Osteocyte (in vitro differentiated cells): Measurements from ENCODE around the gene SNX7. TPM values are rescaled to one million over a fixed set of nuclear protein-coding genes. Genes with fewer than 3 reads are reported as not detected.

ENCODE experiments used
- DNase-seq: peaks from one replicate; pipeline ENCODE4 v3.0.0; 2021; ENCODE audit warnings: mixed read lengths; ENCODE audit not compliant: unreplicated experiment; ENCODE audit errors: extremely low spot score
- H3K27ac Mint-ChIP-seq: one replicate; pipeline ENCODE4 v1.8.0; 2021; ENCODE audit warnings: mild to moderate bottlenecking, mixed read lengths; ENCODE audit not compliant: unreplicated experiment
- H3K27me3 Mint-ChIP-seq: one replicate; pipeline ENCODE4 v1.8.0; 2021; ENCODE audit warnings: mixed read lengths; ENCODE audit not compliant: unreplicated experiment
- H3K36me3 Mint-ChIP-seq: one replicate; pipeline ENCODE4 v1.8.0; 2021; ENCODE audit warnings: mixed read lengths; ENCODE audit not compliant: unreplicated experiment
- H3K4me1 Mint-ChIP-seq: one replicate; pipeline ENCODE4 v1.8.0; 2021; ENCODE audit warnings: mixed read lengths; ENCODE audit not compliant: unreplicated experiment
- H3K4me3 Mint-ChIP-seq: one replicate; pipeline ENCODE4 v1.8.0; 2021; ENCODE audit warnings: mild to moderate bottlenecking, moderate library complexity, mixed read lengths; ENCODE audit not compliant: unreplicated experiment
- H3K9me3 Mint-ChIP-seq: one replicate; pipeline ENCODE4 v1.8.0; 2021; ENCODE audit warnings: mixed read lengths; ENCODE audit not compliant: unreplicated experiment
- total RNA-seq: library from RNA; stranded (reverse); gene quantifications from 2 replicates; pipeline ENCODE4 v1.2.1, GENCODE V29; 2021
- TF ChIP-seq, protein P1 (sequence below): fragments of 200-600 bp; sonication (generic); IDR thresholded peaks from 2 replicates; pipeline ENCODE4 v1.5.0; 2021; ENCODE audit warnings: antibody characterized with exemption, mild to moderate bottlenecking, moderate library complexity

Gene SNX7
- total RNA-seq, 1 donor from 2014 or later, result 41.7 TPM

- Mint-ChIP-seq H3K36me3 (peaks cover 24% of the 10 kb centered on the region), H3K9me3 (no peaks in the 10 kb centered on the region), H3K4me3 (no peak overlapping the region), H3K27ac (no peak overlapping the region), H3K4me1 (peaks cover 9% of the 10 kb centered on the region), H3K27me3 (no peaks in the 10 kb centered on the region)
- TF ChIP-seq, protein P1, sequence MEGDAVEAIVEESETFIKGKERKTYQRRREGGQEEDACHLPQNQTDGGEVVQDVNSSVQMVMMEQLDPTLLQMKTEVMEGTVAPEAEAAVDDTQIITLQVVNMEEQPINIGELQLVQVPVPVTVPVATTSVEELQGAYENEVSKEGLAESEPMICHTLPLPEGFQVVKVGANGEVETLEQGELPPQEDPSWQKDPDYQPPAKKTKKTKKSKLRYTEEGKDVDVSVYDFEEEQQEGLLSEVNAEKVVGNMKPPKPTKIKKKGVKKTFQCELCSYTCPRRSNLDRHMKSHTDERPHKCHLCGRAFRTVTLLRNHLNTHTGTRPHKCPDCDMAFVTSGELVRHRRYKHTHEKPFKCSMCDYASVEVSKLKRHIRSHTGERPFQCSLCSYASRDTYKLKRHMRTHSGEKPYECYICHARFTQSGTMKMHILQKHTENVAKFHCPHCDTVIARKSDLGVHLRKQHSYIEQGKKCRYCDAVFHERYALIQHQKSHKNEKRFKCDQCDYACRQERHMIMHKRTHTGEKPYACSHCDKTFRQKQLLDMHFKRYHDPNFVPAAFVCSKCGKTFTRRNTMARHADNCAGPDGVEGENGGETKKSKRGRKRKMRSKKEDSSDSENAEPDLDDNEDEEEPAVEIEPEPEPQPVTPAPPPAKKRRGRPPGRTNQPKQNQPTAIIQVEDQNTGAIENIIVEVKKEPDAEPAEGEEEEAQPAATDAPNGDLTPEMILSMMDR, result no peak
- DNase-seq, result no peak
Observed at GRCh38 chr1:98702976-98703375, 41.5 kb downstream of the SNX7 start.

DNA sequence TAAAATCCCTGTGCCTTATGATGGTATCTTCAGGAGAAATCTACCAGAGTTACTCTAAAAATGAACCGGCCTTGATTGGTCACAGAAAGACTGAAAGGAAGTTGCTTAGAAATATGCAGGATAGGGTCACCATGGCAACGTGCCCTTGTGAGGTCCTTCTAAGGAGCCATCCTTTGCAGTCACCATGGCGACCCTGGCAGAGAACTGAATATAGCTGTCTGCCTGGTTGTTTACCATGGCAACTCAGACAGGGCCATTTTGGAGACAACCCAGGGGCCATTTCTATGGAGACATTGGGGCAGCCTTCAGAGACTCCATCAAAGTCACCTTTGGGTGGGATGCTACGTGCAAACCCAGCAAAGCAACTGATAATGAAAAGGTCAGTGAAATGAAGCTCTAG, 43.0 kb downstream of the SNX7 start:
- Mint-ChIP-seq H3K36me3 (peaks cover 19% of the 10 kb centered on the region), H3K9me3 (no peaks in the 10 kb centered on the region), H3K4me3 (no peak overlapping the region), H3K27ac (no peak overlapping the region), H3K27me3 (no peaks in the 10 kb centered on the region), H3K4me1 (peaks cover 9% of the 10 kb centered on the region)
- TF ChIP-seq, protein P1, result no peak
- DNase-seq, result no peak

DNA sequence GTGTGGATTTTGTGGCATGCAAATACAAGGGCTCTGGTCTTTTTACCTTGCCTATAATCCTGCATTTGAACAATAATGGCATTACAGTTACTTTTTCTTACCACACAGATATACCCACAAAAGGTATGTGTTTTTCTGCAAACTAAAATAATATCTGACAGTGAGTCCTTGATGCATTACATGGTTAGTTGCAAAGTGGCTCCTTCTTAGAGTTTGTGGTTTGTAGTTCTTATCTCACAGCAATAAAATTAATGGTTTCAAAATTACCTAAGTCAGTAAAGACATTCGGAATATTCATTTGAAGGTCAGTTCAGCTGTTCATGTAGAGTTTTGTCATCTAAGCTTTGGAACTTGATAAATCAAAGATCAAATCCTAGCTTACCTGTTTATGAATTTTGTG, 43.5 kb downstream of the SNX7 start:
- Mint-ChIP-seq H3K4me1 (peaks cover 7% of the 10 kb centered on the region), H3K4me3 (no peak overlapping the region), H3K9me3 (no peaks in the 10 kb centered on the region), H3K27me3 (no peaks in the 10 kb centered on the region), H3K36me3 (peaks cover 19% of the 10 kb centered on the region), H3K27ac (no peak overlapping the region)
- TF ChIP-seq, protein P1, result no peak
- DNase-seq, result no peak

GRCh38 chr1:98705591-98705990, 44.1 kb downstream of the SNX7 start:
- DNase-seq, result no peak
- Mint-ChIP-seq H3K36me3 (peaks cover 25% of the 10 kb centered on the region), H3K4me1 (peaks cover under 1% of the 10 kb centered on the region), H3K27ac (no peak overlapping the region), H3K4me3 (no peak overlapping the region), H3K27me3 (no peaks in the 10 kb centered on the region), H3K9me3 (no peaks in the 10 kb centered on the region)
- TF ChIP-seq, protein P1, result no peak

- Mint-ChIP-seq H3K27me3 (no peaks in the 10 kb centered on the region), H3K36me3 (peaks cover 26% of the 10 kb centered on the region), H3K27ac (no peak overlapping the region), H3K9me3 (peaks cover under 1% of the 10 kb centered on the region), H3K4me1 (no peaks in the 10 kb centered on the region), H3K4me3 (no peak overlapping the region)
- TF ChIP-seq, protein P1, result no peak
- no peak for DNase-seq
Observed at GRCh38 chr1:98706173-98706843, 44.8 kb downstream of the SNX7 start.
